ENCODE data around the gene ZNF263. TPM values are rescaled to one million over a fixed set of nuclear protein-coding genes. Genes with fewer than 3 reads are reported as not detected.
A peak's percentile ranks its signal among the peaks of the same experiment; 100 is the strongest.

ZNF263 gene
- 24.9 to 29.5 TPM (median 27.8 TPM) in 3 replicates for total RNA-seq (2021)
- percentile 72 among the genes with signal in this experiment for Bru-seq, nascent RNA
- long read RNA-seq, experiment 1, transcript ZNF263-205 (2 exons, 1,139 nt) = minor isoform, 24 of 126 reads
- long read RNA-seq, experiment 1, transcript ZNF263-201 (6 exons, 3,830 nt) = major isoform, 39 of 126 reads
- long read RNA-seq, experiment 1, transcript ZNF263-208 (3 exons, 851 nt) = minor isoform, 17 of 126 reads
- long read RNA-seq, experiment 1, partial matches to known transcripts = 11 of 126 reads
- long read RNA-seq, experiment 1, other reads (novel, unspliced or antisense) = 35 of 126 reads
- long read RNA-seq, experiment 2, transcript ZNF263-205 (2 exons, 1,139 nt) = major isoform, 5 of 25 reads
- long read RNA-seq, experiment 2, transcript ZNF263-208 (3 exons, 851 nt) = major isoform, 5 of 25 reads
- long read RNA-seq, experiment 2, partial matches to known transcripts = 10 of 25 reads
- long read RNA-seq, experiment 2, other reads (novel, unspliced or antisense) = 1 of 25 reads
- long read RNA-seq, experiment 3, partial matches to known transcripts = 0 of 2 reads
- long read RNA-seq, experiment 3, other reads (novel, unspliced or antisense) = 2 of 2 reads

DNA sequence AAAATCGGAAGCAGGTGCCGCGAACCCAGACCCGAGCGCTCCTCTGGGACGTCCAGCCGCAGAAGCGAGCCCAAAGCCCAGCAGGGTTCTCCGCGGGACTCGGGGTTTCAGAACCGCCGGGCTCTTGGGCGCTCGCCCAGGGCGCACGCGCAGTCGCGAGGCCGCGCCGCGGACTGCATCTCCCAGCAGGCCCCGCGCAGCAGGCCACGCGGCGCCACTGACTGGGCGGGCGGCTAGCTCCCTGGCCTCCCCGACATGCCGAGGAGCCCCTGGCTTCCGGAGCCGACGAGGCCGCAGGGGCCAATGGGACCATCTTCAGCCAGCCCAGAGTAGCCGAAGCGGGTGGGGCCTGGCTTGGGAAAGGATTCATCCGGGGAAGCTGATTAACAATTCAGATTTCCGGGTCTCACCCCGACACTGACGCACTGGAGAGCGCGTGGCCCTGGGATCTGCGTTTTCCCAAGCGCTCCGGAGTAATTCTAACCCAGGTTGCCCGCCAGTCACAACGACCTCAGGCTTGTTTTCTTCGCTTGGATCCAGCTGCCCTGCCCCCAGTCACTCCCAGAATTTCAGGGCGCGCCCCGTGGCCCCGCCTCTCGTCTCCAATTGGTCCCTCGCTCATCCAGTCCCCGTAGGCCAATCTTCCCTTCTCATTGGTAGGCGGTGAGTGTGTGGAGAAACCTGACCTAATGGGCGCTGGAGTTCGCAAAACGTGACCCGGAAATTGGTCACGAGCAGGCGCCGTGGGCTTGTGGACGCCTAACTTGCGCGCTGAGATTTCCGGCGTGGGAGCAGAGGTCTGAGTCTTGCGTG is at the start of gene ZNF263:
Gene ZNF263, plus strand, starts transcription at position 762 of the 813 bp plus-strand sequence. CDS start 328 bp downstream, outside the sequence.
- ChIA-PET POLR2A (interaction anchor here (0.5 to 2.3 kb wide), 11 partner anchors 13 to 241 kb away, joined by 3 to 12 read pairs (median 4); partner anchors contain the start of genes TIGD7, ZNF174, ZNF75A and ZSCAN32), CTCF (interaction anchor here (0.6 to 2.1 kb wide), 12 partner anchors 10 to 244 kb away, joined by 3 to 19 read pairs (median 4); partner anchors contain the start of gene ZSCAN32)
- peak; percentile 86 for ATAC-seq
- TF ChIP-seq, protein P1, sequence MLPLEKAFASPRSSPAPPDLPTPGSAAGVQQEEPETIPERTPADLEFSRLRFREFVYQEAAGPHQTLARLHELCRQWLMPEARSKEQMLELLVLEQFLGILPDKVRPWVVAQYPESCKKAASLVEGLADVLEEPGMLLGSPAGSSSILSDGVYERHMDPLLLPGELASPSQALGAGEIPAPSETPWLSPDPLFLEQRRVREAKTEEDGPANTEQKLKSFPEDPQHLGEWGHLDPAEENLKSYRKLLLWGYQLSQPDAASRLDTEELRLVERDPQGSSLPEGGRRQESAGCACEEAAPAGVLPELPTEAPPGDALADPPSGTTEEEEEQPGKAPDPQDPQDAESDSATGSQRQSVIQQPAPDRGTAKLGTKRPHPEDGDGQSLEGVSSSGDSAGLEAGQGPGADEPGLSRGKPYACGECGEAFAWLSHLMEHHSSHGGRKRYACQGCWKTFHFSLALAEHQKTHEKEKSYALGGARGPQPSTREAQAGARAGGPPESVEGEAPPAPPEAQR (CRISPR knock-in tag; IDR thresholded peaks at IDR 0.05) = no peak
- TF ChIP-seq, protein P2, sequence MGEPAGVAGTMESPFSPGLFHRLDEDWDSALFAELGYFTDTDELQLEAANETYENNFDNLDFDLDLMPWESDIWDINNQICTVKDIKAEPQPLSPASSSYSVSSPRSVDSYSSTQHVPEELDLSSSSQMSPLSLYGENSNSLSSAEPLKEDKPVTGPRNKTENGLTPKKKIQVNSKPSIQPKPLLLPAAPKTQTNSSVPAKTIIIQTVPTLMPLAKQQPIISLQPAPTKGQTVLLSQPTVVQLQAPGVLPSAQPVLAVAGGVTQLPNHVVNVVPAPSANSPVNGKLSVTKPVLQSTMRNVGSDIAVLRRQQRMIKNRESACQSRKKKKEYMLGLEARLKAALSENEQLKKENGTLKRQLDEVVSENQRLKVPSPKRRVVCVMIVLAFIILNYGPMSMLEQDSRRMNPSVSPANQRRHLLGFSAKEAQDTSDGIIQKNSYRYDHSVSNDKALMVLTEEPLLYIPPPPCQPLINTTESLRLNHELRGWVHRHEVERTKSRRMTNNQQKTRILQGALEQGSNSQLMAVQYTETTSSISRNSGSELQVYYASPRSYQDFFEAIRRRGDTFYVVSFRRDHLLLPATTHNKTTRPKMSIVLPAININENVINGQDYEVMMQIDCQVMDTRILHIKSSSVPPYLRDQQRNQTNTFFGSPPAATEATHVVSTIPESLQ (CRISPR knock-in tag; IDR thresholded peaks at IDR 0.05) = no peak
- TF ChIP-seq ZNF138 (CRISPR knock-in tag; conservative IDR thresholded peaks at IDR 0.05) = no peak
- no peak for TF ChIP-seq OVOL2 (CRISPR knock-in tag; IDR thresholded peaks at IDR 0.05; ENCODE audit: borderline replicate concordance)
- peak; percentile 65; the same call in 1 of the 2 replicates for TF ChIP-seq GABPB1 (CRISPR knock-in tag; IDR thresholded peaks at IDR 0.05)
- TF ChIP-seq, protein P3, sequence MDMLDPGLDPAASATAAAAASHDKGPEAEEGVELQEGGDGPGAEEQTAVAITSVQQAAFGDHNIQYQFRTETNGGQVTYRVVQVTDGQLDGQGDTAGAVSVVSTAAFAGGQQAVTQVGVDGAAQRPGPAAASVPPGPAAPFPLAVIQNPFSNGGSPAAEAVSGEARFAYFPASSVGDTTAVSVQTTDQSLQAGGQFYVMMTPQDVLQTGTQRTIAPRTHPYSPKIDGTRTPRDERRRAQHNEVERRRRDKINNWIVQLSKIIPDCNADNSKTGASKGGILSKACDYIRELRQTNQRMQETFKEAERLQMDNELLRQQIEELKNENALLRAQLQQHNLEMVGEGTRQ (CRISPR knock-in tag; IDR thresholded peaks at IDR 0.05) = peak; percentile 90
- TF ChIP-seq ZNF423 (CRISPR knock-in tag; IDR thresholded peaks at IDR 0.05) = no peak
- TF ChIP-seq ZNF232 (CRISPR knock-in tag; IDR thresholded peaks at IDR 0.05) = peak; percentile 12; the same call in 1 of the 2 replicates
- 0 out of 2 replicates have a peak, but pooled peaks have one; percentile 41 for TF ChIP-seq ZBTB21 (CRISPR knock-in tag; IDR thresholded peaks at IDR 0.05; ENCODE audit: borderline replicate concordance)
- TF ChIP-seq JUN (CRISPR knock-in tag; IDR thresholded peaks at IDR 0.05) = peak; percentile 53; the same call in 1 of the 2 replicates
- no peak for TF ChIP-seq NFATC4 (CRISPR knock-in tag; IDR thresholded peaks at IDR 0.05)
- TF ChIP-seq, protein P4, sequence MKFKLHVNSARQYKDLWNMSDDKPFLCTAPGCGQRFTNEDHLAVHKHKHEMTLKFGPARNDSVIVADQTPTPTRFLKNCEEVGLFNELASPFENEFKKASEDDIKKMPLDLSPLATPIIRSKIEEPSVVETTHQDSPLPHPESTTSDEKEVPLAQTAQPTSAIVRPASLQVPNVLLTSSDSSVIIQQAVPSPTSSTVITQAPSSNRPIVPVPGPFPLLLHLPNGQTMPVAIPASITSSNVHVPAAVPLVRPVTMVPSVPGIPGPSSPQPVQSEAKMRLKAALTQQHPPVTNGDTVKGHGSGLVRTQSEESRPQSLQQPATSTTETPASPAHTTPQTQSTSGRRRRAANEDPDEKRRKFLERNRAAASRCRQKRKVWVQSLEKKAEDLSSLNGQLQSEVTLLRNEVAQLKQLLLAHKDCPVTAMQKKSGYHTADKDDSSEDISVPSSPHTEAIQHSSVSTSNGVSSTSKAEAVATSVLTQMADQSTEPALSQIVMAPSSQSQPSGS (CRISPR knock-in tag; IDR thresholded peaks at IDR 0.05; ENCODE audit: borderline replicate concordance, low read depth) = no peak
- TF ChIP-seq, protein P5, sequence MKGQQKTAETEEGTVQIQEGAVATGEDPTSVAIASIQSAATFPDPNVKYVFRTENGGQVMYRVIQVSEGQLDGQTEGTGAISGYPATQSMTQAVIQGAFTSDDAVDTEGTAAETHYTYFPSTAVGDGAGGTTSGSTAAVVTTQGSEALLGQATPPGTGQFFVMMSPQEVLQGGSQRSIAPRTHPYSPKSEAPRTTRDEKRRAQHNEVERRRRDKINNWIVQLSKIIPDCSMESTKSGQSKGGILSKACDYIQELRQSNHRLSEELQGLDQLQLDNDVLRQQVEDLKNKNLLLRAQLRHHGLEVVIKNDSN (CRISPR knock-in tag; IDR thresholded peaks at IDR 0.05) = peak; percentile 92
- no peak for TF ChIP-seq NFE2L1 (CRISPR knock-in tag; IDR thresholded peaks at IDR 0.05)
- TF ChIP-seq, protein P6, sequence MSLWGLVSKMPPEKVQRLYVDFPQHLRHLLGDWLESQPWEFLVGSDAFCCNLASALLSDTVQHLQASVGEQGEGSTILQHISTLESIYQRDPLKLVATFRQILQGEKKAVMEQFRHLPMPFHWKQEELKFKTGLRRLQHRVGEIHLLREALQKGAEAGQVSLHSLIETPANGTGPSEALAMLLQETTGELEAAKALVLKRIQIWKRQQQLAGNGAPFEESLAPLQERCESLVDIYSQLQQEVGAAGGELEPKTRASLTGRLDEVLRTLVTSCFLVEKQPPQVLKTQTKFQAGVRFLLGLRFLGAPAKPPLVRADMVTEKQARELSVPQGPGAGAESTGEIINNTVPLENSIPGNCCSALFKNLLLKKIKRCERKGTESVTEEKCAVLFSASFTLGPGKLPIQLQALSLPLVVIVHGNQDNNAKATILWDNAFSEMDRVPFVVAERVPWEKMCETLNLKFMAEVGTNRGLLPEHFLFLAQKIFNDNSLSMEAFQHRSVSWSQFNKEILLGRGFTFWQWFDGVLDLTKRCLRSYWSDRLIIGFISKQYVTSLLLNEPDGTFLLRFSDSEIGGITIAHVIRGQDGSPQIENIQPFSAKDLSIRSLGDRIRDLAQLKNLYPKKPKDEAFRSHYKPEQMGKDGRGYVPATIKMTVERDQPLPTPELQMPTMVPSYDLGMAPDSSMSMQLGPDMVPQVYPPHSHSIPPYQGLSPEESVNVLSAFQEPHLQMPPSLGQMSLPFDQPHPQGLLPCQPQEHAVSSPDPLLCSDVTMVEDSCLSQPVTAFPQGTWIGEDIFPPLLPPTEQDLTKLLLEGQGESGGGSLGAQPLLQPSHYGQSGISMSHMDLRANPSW (CRISPR knock-in tag; conservative IDR thresholded peaks at IDR 0.05; ENCODE audit: low read depth) = no peak
- TF ChIP-seq, protein P7, sequence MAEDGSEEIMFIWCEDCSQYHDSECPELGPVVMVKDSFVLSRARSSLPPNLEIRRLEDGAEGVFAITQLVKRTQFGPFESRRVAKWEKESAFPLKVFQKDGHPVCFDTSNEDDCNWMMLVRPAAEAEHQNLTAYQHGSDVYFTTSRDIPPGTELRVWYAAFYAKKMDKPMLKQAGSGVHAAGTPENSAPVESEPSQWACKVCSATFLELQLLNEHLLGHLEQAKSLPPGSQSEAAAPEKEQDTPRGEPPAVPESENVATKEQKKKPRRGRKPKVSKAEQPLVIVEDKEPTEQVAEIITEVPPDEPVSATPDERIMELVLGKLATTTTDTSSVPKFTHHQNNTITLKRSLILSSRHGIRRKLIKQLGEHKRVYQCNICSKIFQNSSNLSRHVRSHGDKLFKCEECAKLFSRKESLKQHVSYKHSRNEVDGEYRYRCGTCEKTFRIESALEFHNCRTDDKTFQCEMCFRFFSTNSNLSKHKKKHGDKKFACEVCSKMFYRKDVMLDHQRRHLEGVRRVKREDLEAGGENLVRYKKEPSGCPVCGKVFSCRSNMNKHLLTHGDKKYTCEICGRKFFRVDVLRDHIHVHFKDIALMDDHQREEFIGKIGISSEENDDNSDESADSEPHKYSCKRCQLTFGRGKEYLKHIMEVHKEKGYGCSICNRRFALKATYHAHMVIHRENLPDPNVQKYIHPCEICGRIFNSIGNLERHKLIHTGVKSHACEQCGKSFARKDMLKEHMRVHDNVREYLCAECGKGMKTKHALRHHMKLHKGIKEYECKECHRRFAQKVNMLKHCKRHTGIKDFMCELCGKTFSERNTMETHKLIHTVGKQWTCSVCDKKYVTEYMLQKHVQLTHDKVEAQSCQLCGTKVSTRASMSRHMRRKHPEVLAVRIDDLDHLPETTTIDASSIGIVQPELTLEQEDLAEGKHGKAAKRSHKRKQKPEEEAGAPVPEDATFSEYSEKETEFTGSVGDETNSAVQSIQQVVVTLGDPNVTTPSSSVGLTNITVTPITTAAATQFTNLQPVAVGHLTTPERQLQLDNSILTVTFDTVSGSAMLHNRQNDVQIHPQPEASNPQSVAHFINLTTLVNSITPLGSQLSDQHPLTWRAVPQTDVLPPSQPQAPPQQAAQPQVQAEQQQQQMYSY (CRISPR knock-in tag; IDR thresholded peaks at IDR 0.05) = no peak
- no peak for TF ChIP-seq ATF1 (CRISPR knock-in tag; IDR thresholded peaks at IDR 0.05)
- TF ChIP-seq, protein P8, sequence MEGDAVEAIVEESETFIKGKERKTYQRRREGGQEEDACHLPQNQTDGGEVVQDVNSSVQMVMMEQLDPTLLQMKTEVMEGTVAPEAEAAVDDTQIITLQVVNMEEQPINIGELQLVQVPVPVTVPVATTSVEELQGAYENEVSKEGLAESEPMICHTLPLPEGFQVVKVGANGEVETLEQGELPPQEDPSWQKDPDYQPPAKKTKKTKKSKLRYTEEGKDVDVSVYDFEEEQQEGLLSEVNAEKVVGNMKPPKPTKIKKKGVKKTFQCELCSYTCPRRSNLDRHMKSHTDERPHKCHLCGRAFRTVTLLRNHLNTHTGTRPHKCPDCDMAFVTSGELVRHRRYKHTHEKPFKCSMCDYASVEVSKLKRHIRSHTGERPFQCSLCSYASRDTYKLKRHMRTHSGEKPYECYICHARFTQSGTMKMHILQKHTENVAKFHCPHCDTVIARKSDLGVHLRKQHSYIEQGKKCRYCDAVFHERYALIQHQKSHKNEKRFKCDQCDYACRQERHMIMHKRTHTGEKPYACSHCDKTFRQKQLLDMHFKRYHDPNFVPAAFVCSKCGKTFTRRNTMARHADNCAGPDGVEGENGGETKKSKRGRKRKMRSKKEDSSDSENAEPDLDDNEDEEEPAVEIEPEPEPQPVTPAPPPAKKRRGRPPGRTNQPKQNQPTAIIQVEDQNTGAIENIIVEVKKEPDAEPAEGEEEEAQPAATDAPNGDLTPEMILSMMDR (IDR thresholded peaks at IDR 0.05) = no peak

More for the DNA sequence above, at the start of gene ZNF263:
- DNase-seq (ENCODE audit: low spot score) = peak; percentile 95
- Mint-ChIP-seq H3K4me1 (peaks cover 21% of the 10 kb centered on the region), H3K9me3 (peaks cover 11% of the 10 kb centered on the region), H3K27me3 (ENCODE audit: low read depth) (peaks cover 4% of the 10 kb centered on the region), H3K27ac (peak within 1 kb of the TSS; percentile 97), H3K36me3 (peaks cover 32% of the 10 kb centered on the region), H3K4me3 (peak within 1 kb of the TSS; percentile 99)

Measured in WTC11 (cell line).